G401.6 (cell line): ENCODE data around the gene RASGEF1C.

ENCODE experiments used
- FAIRE-seq: peaks from 2 replicates; lab custom pipeline; 2012; peaks lifted over from hg19 to GRCh38; lab: Jason Lieb, UNC

Gene RASGEF1C

DNA sequence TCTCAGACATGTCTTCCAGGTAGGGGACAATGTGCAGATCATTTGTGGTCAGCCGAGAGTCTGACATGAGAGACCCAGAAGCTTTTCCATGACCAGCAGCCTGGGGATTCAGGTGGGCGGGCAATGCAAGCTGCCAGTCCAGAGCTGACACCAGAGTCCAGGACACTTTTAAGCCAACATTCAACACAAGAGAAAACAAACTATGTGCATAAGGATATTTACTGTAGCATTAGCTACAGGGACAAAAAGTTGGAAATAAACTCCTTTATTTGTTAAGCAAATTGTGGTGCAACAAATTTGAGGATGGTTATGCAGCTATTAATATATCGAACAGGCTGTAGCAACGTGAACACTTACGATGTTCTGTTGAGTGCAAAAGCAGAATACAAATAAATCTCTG, 127.5 kb downstream of the RASGEF1C start:
- FAIRE-seq = no peak

- no peak for FAIRE-seq
Measured at GRCh38 chr5:180080486-180081280, 128.3 kb downstream of the RASGEF1C start.

- no peak for FAIRE-seq
Measured at GRCh38 chr5:180079702-180080466, 129.1 kb downstream of the RASGEF1C start.

- FAIRE-seq = no peak
Measured at GRCh38 chr5:180078348-180078747, 130.7 kb downstream of the RASGEF1C start.

- no peak for FAIRE-seq
Measured at GRCh38 chr5:180077594-180078284, 131.3 kb downstream of the RASGEF1C start.

- no peak for FAIRE-seq
Measured at GRCh38 chr5:180075703-180076102, 133.3 kb downstream of the RASGEF1C start.

- FAIRE-seq = no peak
Measured at GRCh38 chr5:180074462-180074861, 134.5 kb downstream of the RASGEF1C start.

GRCh38 chr5:180072556-180072955, 136.5 kb downstream of the RASGEF1C start:
- FAIRE-seq = no peak

DNA sequence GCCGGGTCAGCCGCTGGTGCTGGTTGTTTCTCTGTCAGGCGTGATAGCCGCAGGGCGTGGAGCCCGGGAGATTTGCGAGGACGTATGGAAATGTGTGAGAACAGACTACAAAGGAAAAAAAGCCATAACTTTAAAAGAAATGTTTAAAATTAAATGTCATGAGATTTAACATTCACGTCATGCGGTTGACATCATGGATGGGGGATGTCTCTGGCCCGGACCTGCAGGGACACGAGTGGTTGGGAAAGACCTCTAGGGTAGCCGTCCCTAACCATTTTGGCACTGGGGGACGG, 136.8 kb downstream of the RASGEF1C start:
- no peak for FAIRE-seq

DNA sequence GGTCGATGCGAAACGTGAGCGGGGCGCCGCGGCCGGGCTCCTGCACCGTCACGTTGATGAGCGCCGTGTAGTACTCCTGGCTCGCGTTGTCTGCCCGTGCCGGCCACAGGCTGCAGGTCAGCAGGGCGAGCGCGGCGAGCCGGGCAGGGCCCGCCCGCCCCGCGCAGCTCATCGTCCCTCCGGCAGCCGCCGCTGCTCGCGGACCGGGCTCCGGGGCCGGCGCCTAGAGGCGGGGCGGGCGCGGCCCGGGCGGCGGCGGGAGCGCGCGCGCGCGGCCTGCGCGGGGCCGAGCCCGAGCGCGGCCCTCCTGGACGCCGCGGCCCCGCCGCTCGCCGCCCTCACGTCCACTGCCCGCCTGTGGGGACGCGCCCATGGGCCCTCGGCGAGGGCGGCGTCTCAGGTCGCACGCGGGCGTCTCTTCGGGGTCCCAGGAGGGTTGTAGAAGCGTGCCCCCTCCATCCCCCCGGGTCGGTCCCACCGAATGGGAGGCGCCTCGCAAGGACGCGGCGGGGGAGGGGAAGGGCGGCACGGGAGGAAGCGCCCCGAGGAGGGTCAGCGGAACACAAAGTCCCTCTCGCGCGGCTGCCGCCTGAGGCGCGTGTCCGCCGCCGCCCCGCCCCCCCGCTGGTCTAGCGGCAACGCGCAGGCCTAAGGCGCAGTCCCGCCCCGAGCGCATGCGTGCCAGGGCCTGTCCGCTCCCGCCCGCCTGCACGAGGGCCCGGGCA, 137.3 kb downstream of the RASGEF1C start, which contains the start of gene RNF130:
RNF130 (minus strand) TSS at position 229 of the 725 bp plus-strand sequence; CDS start at position 172, 57 bp downstream.
- no peak for FAIRE-seq

DNA sequence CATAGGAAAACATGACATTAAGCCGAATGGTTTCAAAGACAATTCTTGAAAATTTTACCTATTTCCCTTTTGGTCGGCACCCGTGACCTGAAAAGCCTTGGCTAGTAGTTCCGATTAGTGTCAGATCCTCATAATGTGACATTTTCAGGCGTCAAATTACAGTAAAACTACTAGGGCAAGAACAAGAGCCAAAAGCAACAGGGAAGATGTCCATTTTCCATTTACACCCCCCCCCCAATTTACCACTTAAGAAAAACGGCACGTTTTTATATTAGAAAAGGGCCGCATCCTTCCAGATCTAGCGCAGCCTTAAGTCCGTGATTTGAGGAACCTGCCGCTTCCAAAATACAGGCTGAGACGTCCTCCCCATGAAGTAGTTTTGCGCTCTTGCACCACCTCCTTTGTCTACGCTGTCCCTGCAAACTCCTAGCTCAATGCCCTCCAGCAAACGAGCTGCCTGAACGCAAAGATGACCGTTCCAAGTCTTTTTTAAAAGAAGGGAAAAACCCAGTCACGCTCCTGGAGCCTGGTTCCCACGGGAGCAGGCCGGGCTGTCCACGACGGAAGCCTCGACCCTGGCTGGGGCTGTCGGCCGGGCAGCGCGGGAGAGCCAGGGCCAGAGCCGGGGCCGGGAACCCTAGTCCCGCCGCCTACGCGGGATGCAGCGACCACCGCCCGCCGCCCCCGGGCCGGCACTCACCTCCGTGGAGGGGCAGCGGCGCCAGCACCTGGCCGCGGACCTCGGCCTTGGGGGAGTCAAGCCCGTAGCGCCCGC, 138.1 kb downstream of the RASGEF1C start:
- no peak for FAIRE-seq

GRCh38 chr5:180069589-180070247, 139.3 kb downstream of the RASGEF1C start:
- peak; percentile 27 for FAIRE-seq

DNA sequence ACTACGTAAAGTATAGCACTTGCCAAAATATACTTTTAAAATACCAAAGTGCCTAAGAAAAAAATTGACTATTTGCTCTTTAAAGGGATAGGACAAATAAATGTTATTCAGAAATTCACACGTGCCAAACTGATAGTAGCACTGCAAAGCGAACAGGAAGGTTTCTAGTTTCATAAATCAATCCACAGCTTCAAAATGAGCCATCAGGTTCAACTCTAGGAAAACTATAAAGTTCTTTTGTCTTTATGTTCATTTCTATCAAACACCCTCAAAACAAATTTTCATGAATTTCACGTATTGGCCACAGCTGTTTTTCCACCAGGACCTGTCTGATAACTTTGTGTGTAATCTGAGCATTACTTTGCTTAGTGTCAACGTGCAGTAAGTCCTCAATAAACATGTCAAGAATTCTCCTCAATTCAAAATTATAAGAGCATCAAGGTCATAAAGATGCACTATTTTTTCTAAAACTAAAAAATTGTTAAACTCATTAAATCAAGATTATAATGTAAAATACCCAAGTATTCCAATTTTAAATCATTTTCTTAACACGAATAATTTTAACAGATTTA, 140.4 kb downstream of the RASGEF1C start:
- peak; percentile 58 for FAIRE-seq

GRCh38 chr5:180067986-180068385, 141.0 kb downstream of the RASGEF1C start:
- no peak for FAIRE-seq

DNA sequence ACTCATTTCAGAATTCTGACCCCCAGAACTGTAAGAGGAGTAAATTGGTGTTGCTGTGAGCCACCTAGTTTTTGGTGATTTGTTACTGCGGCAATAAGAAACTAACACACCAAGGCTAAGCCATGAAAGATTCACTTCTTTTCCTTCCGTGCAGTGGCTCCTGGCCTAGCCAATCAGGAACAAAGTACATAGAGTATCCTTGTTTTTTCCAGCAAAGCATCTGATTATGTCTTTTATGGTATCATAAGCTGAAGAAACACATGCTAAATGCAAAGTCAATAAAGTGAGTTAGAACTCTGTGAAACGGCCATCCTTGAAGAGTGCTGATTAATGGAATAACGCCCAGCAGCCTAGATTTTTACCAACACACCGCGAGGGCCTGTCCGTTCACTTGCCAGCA, 148.8 kb downstream of the RASGEF1C start:
- FAIRE-seq = no peak

DNA sequence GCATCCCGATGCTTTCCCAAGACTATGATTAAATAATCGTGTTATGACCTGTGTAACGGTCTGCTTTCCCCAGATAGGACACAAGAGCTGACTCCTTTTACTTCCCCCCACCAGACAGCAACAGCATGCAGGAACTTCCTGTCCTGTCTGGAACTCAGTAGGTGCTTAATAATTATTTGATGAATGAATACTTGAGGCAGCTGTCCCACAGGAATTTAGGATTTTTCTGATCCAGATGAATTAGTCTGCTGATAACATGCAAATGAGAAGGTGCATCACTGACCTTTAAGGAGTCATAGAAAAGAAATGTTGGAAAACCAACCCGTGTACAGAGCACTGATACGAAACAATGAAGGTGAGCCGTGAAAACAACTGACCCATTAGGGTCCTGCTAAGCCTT, 149.7 kb downstream of the RASGEF1C start:
- no peak for FAIRE-seq

- FAIRE-seq = no peak
Measured at GRCh38 chr5:180056153-180056552, 152.9 kb downstream of the RASGEF1C start.

DNA sequence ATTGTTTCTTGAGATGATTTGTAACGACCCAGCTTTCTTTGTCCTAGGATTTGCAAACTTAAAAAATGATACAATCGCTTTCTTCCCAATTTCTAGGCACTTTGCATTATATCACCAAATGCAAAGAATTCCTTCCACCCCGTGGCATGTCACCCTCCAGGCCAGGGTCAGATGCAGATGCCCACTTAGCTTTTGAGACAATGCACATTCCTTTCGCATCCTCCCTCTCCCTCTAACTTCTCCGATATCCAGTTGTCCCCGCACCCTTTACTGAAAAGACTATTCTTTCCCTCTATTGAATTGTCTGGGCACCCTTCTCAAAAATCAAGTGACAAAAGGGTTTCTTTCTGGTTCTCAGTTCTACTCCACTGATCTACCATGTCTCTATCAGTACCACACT, 154.8 kb downstream of the RASGEF1C start:
- FAIRE-seq = no peak

DNA sequence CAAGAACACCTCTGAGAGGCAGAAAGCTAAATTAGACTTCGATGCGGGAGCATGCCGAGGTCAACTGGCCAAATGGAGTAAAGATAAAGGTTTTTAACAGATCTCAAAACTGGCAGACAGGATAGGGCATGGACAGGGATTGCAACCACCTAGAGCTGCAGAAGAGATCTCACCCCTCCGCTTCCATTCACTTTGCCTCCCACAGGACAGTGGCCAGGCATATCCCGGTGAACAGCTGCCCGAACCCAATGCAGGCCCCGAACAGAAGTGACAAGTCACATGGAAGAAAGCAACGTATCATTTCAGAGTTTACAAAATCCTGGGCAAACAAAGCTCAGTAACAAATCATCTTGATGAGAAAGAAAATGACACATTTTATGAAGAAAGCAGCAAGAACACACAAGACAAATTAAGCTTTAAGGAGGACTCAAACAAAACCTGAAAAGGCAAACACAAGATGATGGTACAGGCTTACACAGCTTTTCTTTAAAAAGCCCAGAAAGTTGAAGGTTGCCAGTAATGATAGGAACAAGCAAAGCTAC, 155.9 kb downstream of the RASGEF1C start:
- FAIRE-seq = no peak

GRCh38 chr5:180052211-180052818, 156.7 kb downstream of the RASGEF1C start:
- FAIRE-seq = no peak
